NT2/D1 (cell line): ENCODE data around the gene APOF.
"Not testable (repeated sequence)": the region's sequence is repeated elsewhere in the genome, so short reads cannot be mapped to it uniquely, and the experiment has no call there.

ENCODE experiments used
- DNase-seq: peaks from one replicate; pipeline ENCODE4 v3.0.0-alpha.2; 2011; ENCODE audit warnings: low read depth, low spot score
- H3K27me3 ChIP-seq: 2 replicates; pipeline ENCODE4 v1.6.0; 2011; ENCODE audit warnings: mild to moderate bottlenecking; ENCODE audit not compliant: insufficient read length, insufficient read depth
- H3K36me3 ChIP-seq: 2 replicates; pipeline ENCODE4 v1.6.1; 2011; ENCODE audit warnings: mild to moderate bottlenecking, low read length, mixed read lengths; ENCODE audit not compliant: insufficient read depth, insufficient read length
- H3K4me1 ChIP-seq: 2 replicates; pipeline ENCODE4 v1.5.1; 2011; ENCODE audit not compliant: insufficient read depth, insufficient read length
- H3K4me3 ChIP-seq: 2 replicates; pipeline ENCODE4 v1.5.1; 2011; ENCODE audit warnings: low read depth; ENCODE audit not compliant: insufficient read length
- H3K9ac ChIP-seq: 2 replicates; pipeline ENCODE4 v1.6.0; 2011; ENCODE audit warnings: low read depth; ENCODE audit not compliant: insufficient read length
- H3K9me3 ChIP-seq: 2 replicates; pipeline ENCODE4 v1.5.1; 2011; ENCODE audit warnings: mild to moderate bottlenecking, low read length; ENCODE audit not compliant: insufficient read depth
- SUZ12 ChIP-seq: IDR thresholded peaks from 2 replicates; pipeline ENCODE4 v1.6.1; 2011; ENCODE audit not compliant: insufficient read length, insufficient read depth; ENCODE audit errors: extremely low read depth
- YY1 ChIP-seq: IDR thresholded peaks from 2 replicates; pipeline ENCODE4 v1.6.1; 2011; ENCODE audit not compliant: insufficient read length, insufficient read depth
- ZNF274 ChIP-seq: IDR thresholded peaks from 2 replicates; pipeline ENCODE4 v1.6.1; 2011; ENCODE audit warnings: mild to moderate bottlenecking, low read depth, low read length

The APOF gene, protein sequence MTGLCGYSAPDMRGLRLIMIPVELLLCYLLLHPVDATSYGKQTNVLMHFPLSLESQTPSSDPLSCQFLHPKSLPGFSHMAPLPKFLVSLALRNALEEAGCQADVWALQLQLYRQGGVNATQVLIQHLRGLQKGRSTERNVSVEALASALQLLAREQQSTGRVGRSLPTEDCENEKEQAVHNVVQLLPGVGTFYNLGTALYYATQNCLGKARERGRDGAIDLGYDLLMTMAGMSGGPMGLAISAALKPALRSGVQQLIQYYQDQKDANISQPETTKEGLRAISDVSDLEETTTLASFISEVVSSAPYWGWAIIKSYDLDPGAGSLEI

GRCh38 chr12:56362130-56363059 lies at the start of gene APOF:
Gene APOF (minus strand): TSS chr12:56362857. CDS start chr12:56362745, 112 bp downstream.
- Histone ChIP-seq H3K36me3 (no peaks in the 10 kb centered on the region), H3K4me1 (peaks cover 2% of the 10 kb centered on the region), H3K27me3 (peaks cover 5% of the 10 kb centered on the region), H3K9ac (no peak within 1 kb of the TSS), H3K4me3 (no peak within 1 kb of the TSS), H3K9me3 (no peaks in the 10 kb centered on the region)
- no peak for DNase-seq
- TF ChIP-seq ZNF274 = no peak
- no peak for TF ChIP-seq YY1
- TF ChIP-seq SUZ12 = no peak

DNA sequence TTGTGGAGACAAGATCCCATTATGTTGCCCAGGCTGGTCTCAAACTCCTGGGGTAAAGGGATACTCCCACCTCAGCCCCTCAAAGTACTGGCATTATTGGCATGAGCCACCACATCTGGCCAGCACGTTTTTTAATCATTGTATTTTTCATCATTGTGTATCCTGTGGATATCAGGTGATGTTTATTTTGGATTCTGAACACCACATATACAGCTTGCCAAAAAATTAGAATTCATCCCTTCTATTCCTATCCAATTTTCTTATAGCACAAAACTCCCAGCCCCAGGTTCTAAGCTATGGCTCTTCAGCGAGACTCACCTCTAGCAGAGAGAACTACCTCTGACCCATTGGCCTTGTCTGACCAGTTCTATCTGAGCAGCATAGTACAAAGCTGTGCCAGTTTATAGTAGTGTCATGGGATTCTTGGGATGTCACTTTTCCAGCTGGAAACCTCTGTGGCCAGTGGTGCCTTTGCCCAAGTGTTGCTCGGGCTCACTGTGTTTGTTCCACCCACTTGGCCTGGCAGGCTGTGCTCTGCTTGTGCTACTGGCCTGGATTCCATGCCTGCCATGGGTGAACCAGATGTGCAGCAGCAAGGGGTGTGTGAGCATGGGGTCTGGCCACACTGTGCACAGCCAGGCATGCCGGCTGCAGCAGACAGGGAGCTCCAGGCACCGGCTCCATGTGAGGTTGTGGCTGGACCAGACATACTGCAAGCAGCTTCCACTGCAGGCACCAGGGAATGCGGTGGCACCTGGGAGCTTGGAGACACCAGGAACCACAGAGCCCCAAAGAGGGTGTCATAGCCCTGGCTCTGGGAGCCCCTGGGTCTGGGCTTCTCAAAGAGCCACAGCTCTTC lies 49.4 kb upstream of the APOF start:
- Histone ChIP-seq H3K9ac (no peak overlapping the region), H3K4me1 (no peaks in the 10 kb centered on the region), H3K27me3 (no peaks in the 10 kb centered on the region), H3K36me3 (peaks cover 45% of the 10 kb centered on the region), H3K9me3 (peaks cover 4% of the 10 kb centered on the region; the same call in 1 of the 2 replicates), H3K4me3 (no peak overlapping the region)
- no peak for DNase-seq
- TF ChIP-seq SUZ12 (no peak), YY1 (no peak), ZNF274 (no peak)

GRCh38 chr12:56410768-56411167 lies 48.1 kb upstream of the APOF start:
- peaks cover 4% of the 10 kb centered on the region; the same call in 1 of the 2 replicates for H3K9me3 ChIP-seq
- H3K36me3 ChIP-seq = peaks cover 32% of the 10 kb centered on the region
- no peaks in the 10 kb centered on the region for H3K4me1 ChIP-seq
- TF ChIP-seq YY1 (no peak), SUZ12 (no peak), ZNF274 (no peak)
- H3K4me3 ChIP-seq = no peak overlapping the region
- no peaks in the 10 kb centered on the region for H3K27me3 ChIP-seq
- no peak overlapping the region for H3K9ac ChIP-seq
- DNase-seq = no peak

- Histone ChIP-seq H3K4me3 (no peak overlapping the region), H3K9me3 (peaks cover 4% of the 10 kb centered on the region; the same call in 1 of the 2 replicates), H3K4me1 (no peaks in the 10 kb centered on the region), H3K27me3 (no peaks in the 10 kb centered on the region), H3K36me3 (peaks cover 16% of the 10 kb centered on the region), H3K9ac (no peak overlapping the region)
- DNase-seq = no peak
- TF ChIP-seq YY1 (no peak), ZNF274 (no peak), SUZ12 (no peak)
These were observed 46.3 kb upstream of the APOF start for GRCh38 chr12:56408799-56409417.

- H3K4me3 ChIP-seq, H3K9ac ChIP-seq, H3K9me3 ChIP-seq, H3K4me1 ChIP-seq, H3K36me3 ChIP-seq, DNase-seq, H3K27me3 ChIP-seq: not testable (repeated sequence)
These were observed 41.6 kb upstream of the APOF start for GRCh38 chr12:56404227-56404626.

DNA sequence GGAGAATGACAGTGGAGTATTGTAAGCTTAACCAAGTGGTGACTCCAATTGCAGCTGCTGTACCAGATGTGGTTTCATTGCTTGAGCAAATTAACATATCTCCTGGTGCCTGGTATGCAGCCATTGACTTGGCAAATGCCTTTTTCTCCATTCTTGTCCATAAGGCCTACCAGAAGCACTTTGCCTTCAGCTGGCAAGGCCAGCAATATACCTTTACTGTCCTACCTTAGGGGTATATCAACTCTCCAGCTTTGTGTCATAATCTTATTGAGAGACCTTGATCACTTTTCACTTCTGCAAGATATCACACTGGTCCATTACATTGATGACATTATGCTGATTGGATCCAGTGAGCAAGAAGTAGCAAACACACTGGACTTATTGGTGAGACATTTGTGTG lies 39.0 kb upstream of the APOF start:
- not testable (repeated sequence) for DNase-seq, H3K27me3 ChIP-seq, H3K4me3 ChIP-seq, H3K4me1 ChIP-seq, H3K36me3 ChIP-seq, H3K9ac ChIP-seq
- peaks cover 33% of the 10 kb centered on the region for H3K9me3 ChIP-seq

- H3K27me3 ChIP-seq, H3K4me1 ChIP-seq, H3K9ac ChIP-seq, H3K4me3 ChIP-seq, DNase-seq, H3K36me3 ChIP-seq: not testable (repeated sequence)
- H3K9me3 ChIP-seq = peaks cover 35% of the 10 kb centered on the region
These were observed 38.5 kb upstream of the APOF start for GRCh38 chr12:56401125-56401524.

- not testable (repeated sequence) for H3K36me3 ChIP-seq, H3K9ac ChIP-seq, DNase-seq, H3K27me3 ChIP-seq, H3K4me1 ChIP-seq, H3K4me3 ChIP-seq
- peaks cover 35% of the 10 kb centered on the region for H3K9me3 ChIP-seq
These were observed 36.8 kb upstream of the APOF start for GRCh38 chr12:56399466-56399865.
